HepG2 (cell line): ENCODE measurements around the gene UBE2G2. TPM values are rescaled to one million over a fixed set of nuclear protein-coding genes. Genes with fewer than 3 reads are reported as not detected.

Experiments
- BRF2 ChIP-seq: sonication (generic); formaldehyde crosslinking; IDR thresholded peaks from 2 replicates; pipeline ENCODE4 v1.8.1; 2022; ENCODE audit warnings: mild to moderate bottlenecking, missing genetic modification reagents
- CEBPZ ChIP-seq: IDR thresholded peaks from 2 replicates; pipeline ENCODE4 v1.6.1; 2012; ENCODE audit warnings: low read length, improper control_type of control experiment
- GATAD1 ChIP-seq: IDR thresholded peaks from 2 replicates; pipeline ENCODE4 v1.6.1; 2016; ENCODE audit warnings: missing genetic modification reagents, missing compliant biosample characterization
- HNRNPK ChIP-seq: fragments of 200-400 bp; formaldehyde crosslinking; IDR thresholded peaks from 2 replicates; pipeline ENCODE4 v1.6.1; 2018; ENCODE audit warnings: low read length, low read depth, moderate library complexity, mild to moderate bottlenecking; ENCODE audit not compliant: poor library complexity, severe bottlenecking
- KLF16 ChIP-seq, 2 experiments: sonication (generic) in 1 of 2; formaldehyde crosslinking in 1 of 2; IDR thresholded peaks; 2 replicates each; pipeline versions ENCODE4 v1.6.1 to v1.8.0; 2016 to 2023; ENCODE audit warnings: missing genetic modification reagents in 2 of 2, missing compliant biosample characterization in 1 of 2
- MAFK ChIP-seq, 2 experiments: IDR thresholded peaks in 1 of 2; conservative IDR thresholded peaks in 1 of 2; 2 replicates each; pipeline ENCODE4 v1.6.1; 2011; ENCODE audit warnings: improper control_type of control experiment in 2 of 2, low read length in 2 of 2
- NFAT5 ChIP-seq: sonication (generic); formaldehyde crosslinking; IDR thresholded peaks from 2 replicates; pipeline ENCODE4 v1.4.0; 2020; ENCODE audit warnings: missing genetic modification reagents
- NFYC ChIP-seq: IDR thresholded peaks from 2 replicates; pipeline ENCODE4 v1.6.1; 2016; ENCODE audit warnings: missing genetic modification reagents, missing compliant biosample characterization
- POLR2A ChIP-seq, 2 experiments: IDR thresholded peaks; 2 replicates each; pipeline ENCODE4 v1.6.1; 2011; ENCODE audit warnings: low read depth in 2 of 2, low read length in 2 of 2, mild to moderate bottlenecking in 1 of 2, moderate library complexity in 1 of 2; ENCODE audit not compliant: insufficient read depth in 1 of 2
- PRDM10 ChIP-seq: sonication (generic); formaldehyde crosslinking; IDR thresholded peaks from 2 replicates; pipeline ENCODE4 v1.4.0; 2020; ENCODE audit warnings: low read depth, missing genetic modification reagents
- SP5 ChIP-seq: IDR thresholded peaks from 2 replicates; pipeline ENCODE4 v1.6.1; 2016; ENCODE audit warnings: low read depth, borderline replicate concordance
- ZFY ChIP-seq: sonication (generic); formaldehyde crosslinking; IDR thresholded peaks from 2 replicates; pipeline ENCODE4 v1.4.0; 2020; ENCODE audit warnings: missing genetic modification reagents
- ZNF33B ChIP-seq: sonication (generic); formaldehyde crosslinking; IDR thresholded peaks from 2 replicates; pipeline ENCODE4 v1.5.1; 2020; ENCODE audit warnings: mild to moderate bottlenecking, missing genetic modification reagents
- ZNF446 ChIP-seq: sonication (generic); formaldehyde crosslinking; IDR thresholded peaks from 2 replicates; pipeline ENCODE4 v1.5.0; 2020; ENCODE audit warnings: mild to moderate bottlenecking, missing genetic modification reagents
- ZNF614 ChIP-seq: IDR thresholded peaks from 2 replicates; pipeline ENCODE4 v1.6.1; 2018; ENCODE audit warnings: missing biosample characterization, missing genetic modification reagents, inconsistent platforms, borderline replicate concordance
- polyA plus RNA-seq, 8 experiments: library from polyadenylated mRNA; depleted of rRNA in 3 of 8; stranded (reverse) in 7 of 8; unstranded in 1 of 8; fragments of >200 nt; fragmentation: Illumina TruSeq in 4 of 8; extraction: Trizol in 4 of 8; gene quantifications; 2 replicates each; pipeline versions ENCODE4 v1.2.1 to v1.2.3, GENCODE V29; 2011 to 2016; ENCODE audit warnings: low read depth in 4 of 8, missing spikeins in 1 of 8, mixed read lengths in 1 of 8; ENCODE audit not compliant: insufficient read depth in 1 of 8
- total RNA-seq, 5 experiments: library from RNA; depleted of rRNA; stranded (reverse); fragments of >200 nt; fragmentation: Illumina TruSeq; extraction: Trizol; gene quantifications; 2 replicates each; pipeline ENCODE4 v1.2.3, GENCODE V29; 2016; ENCODE audit warnings: low read depth in 1 of 5

UBE2G2 gene
- total and polyA plus RNA-seq, 2 of the 13 experiments (the other 11 are each of a cell fraction or from before 2014, with no cell fraction given): 55.4 to 92.0 TPM

GRCh38 chr21:44846485-44847260, 45.1 kb upstream of the UBE2G2 start (continued):
- TF ChIP-seq MAFK (conservative IDR thresholded peaks at IDR 0.05 in 1 of 2, IDR thresholded peaks at IDR 0.05 in 1 of 2; ENCODE audit: low read length in 2 of 2) (no peak), ZNF614 (CRISPR knock-in tag) (no peak), HNRNPK (no peak), POLR2A (IDR thresholded peaks at IDR 0.05; ENCODE audit: insufficient read depth in 1 of 2, low read depth in 2 of 2, low read length in 2 of 2) (peak in 1 of 2 experiments; percentile 15; a peak in 1 of 4 replicates), NFAT5 (CRISPR knock-in tag) (no peak), NFYC (no peak), GATAD1 (CRISPR knock-in tag) (no peak), ZNF33B (CRISPR knock-in tag) (no peak), CEBPZ (no peak), SP5 (CRISPR knock-in tag) (no peak; the same call in 1 of the 2 replicates), KLF16 (CRISPR knock-in tag; IDR thresholded peaks at IDR 0.05) (no peak), PRDM10 (CRISPR knock-in tag) (no peak), ZNF446 (CRISPR knock-in tag) (no peak), BRF2 (CRISPR knock-in tag) (no peak), ZFY (CRISPR knock-in tag) (peak; percentile 24; the same call in 1 of the 2 replicates)
